GM12875 (cell line): ENCODE results near the gene UBXN11.
A peak's percentile ranks its signal among the peaks of the same experiment; 100 is the strongest.
"Not testable (repeated sequence)": the region's sequence is repeated elsewhere in the genome, so short reads cannot be mapped to it uniquely, and the experiment has no call there.

Source experiments
- H3K4me3 ChIP-seq: one replicate; pipeline ENCODE4 v1.5.1; 2011; ENCODE audit warnings: low read depth, low read length, control low read depth
- TF ChIP-seq, protein P1 (sequence below): IDR thresholded peaks from 2 replicates; pipeline ENCODE4 v1.5.1; 2011; ENCODE audit warnings: low read depth, mild to moderate bottlenecking, control low read depth, inconsistent platforms, low read length, moderate library complexity, borderline replicate concordance; ENCODE audit not compliant: insufficient read depth

UBXN11 gene

DNA sequence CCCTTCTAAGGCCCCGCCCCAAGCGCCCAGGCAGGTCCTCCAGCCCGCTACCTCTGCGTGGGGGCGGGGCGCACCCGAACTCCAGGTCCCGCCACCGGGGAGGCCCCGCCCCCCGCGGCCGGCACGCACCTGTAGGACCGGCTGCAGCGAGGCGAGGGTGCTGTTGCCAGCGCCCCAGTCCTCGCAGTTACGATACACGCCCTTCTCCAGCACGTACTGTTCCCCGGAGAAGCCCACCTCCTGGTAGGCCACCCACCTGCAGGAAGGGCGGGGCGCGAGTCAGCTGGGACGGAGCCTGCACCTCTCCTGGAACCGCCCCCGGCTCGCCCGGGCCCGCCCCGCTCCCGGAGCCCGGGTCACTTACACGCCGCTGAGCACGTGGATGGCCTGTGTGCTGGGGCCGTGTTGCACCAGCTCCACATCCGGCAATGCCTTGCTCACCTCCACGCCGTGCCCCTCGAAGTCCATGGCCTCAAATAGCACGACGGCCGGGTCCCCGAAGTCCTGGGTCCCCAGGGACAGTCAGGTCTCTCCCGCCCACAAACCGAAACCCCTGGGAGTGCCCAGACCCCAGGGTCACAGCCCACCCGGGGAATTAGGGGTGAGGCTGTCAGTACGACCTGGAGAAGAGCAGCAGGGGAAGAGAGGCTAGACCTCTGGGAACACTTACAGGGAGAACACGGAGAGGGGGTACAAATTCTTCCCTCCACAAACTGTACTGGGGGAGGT, 30.2 kb upstream of the UBXN11 start:
- TF ChIP-seq, protein P1, sequence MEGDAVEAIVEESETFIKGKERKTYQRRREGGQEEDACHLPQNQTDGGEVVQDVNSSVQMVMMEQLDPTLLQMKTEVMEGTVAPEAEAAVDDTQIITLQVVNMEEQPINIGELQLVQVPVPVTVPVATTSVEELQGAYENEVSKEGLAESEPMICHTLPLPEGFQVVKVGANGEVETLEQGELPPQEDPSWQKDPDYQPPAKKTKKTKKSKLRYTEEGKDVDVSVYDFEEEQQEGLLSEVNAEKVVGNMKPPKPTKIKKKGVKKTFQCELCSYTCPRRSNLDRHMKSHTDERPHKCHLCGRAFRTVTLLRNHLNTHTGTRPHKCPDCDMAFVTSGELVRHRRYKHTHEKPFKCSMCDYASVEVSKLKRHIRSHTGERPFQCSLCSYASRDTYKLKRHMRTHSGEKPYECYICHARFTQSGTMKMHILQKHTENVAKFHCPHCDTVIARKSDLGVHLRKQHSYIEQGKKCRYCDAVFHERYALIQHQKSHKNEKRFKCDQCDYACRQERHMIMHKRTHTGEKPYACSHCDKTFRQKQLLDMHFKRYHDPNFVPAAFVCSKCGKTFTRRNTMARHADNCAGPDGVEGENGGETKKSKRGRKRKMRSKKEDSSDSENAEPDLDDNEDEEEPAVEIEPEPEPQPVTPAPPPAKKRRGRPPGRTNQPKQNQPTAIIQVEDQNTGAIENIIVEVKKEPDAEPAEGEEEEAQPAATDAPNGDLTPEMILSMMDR: no peak
- peak overlapping the region; percentile 48 for H3K4me3 ChIP-seq

DNA sequence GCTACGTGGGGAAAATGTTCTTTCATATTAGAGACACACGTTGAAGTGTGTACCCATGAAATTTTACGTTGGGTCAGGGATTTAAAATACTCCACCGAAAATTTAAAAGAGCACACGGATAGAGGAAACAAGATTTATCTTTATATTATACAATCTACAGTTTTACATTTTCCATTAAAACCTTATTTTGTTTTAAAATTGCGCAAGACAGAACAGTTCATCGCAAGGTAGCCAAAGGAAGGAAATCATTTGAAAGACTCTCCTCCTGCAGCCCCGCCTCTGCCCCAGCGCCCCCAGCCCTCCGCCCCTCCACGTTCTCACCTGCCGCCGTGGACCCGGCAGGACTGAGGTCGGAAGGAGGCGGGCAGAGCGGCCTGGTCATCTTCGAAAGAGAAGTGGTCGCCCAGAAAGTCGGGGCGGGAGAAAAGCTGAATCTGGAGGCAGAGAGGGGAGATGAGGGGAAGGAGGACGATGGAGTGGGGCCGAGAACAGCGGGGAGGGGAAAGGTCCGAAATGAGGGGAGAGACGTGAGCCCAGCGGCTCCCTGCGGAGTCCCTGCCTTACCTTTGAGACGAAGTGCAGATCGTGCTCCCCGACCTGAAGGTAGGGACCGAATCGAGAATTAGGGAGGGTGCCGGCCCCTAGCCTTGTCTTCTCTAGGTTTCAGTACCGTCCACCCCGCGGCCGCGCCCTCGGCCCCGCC, 29.5 kb upstream of the UBXN11 start:
- TF ChIP-seq, protein P1: no peak
- H3K4me3 ChIP-seq: peak overlapping the region; percentile 48

DNA sequence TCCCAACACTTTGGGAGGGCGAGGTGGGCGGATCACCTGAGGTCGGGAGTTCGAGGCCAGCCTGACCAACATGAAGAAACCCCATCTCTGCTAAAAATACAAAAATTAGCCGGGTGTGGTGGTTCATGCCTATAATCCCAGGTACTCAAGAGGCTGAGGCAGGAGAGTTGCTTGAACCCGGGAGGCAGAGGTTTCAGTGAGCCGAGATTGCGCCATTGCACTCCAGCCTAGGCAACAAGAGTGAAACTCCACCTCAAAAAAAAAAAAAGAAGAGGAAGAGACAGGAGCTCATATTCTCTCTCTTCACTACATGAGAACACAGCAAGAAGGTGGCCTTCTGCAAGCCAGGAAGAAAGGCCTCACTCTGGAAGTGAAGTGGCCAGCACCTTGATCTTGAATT, 26.9 kb upstream of the UBXN11 start:
- not testable (repeated sequence) for H3K4me3 ChIP-seq

DNA sequence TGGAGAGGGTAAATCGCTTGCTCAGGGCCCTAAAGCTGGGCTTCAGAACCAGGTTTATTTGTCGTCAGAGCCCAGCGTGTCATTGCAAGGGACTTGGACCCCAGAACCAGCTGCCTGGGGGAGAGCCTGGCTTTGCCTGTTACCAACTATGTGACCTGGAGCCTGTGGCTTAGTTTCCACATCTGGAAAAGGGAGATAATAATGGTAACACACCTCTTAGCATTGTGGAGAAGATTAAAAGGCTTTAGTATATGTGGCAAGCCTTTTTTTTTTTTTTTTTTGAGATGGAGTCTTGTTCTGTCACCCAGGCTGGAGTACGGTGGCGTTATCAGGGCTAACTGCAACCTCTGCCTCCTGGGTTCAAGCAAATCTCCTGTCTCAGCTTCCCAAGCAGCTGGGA, 23.8 kb upstream of the UBXN11 start:
- TF ChIP-seq, protein P1: no peak
- no peak overlapping the region for H3K4me3 ChIP-seq

DNA sequence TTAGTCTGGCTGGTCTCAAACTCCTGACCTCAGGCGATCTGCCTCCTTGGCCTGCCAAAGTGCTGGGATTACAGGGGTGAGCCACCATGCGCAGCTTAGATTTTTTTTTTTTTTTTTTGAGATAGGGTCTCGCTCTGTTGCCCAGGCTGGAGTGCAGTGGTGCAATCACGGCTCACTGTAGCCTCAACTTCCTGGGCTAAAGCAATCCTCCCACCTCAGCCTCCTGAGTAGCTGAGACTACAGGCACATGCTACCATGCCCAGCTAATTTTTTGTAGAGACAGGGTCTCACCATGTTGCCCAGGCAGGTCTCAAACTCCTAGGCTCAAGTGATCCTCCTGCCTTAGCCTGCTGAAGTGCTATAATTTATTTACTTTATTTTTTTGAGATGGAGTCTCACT, 22.9 kb upstream of the UBXN11 start:
- H3K4me3 ChIP-seq: not testable (repeated sequence)

DNA sequence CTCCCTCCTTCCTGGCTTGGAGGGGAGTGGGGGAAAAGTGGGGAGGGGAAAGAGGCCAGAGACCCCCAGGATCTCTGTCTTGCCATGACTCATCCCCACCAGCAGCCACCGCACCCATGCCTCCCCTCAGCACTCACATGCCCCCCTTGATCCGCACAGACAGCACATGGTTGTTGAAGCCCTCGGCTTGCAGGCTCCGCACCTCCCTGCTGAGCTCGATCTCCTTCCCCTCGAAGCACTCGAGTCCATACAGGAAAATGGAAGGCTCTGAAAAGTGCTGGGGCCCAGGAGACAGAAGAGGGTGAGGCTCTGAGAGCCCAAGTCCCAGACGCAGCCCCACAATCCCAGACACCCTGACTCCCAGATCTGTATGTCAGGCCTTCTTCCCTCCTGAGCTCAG, 22.2 kb upstream of the UBXN11 start:
- H3K4me3 ChIP-seq: no peak overlapping the region
- TF ChIP-seq, protein P1: no peak

DNA sequence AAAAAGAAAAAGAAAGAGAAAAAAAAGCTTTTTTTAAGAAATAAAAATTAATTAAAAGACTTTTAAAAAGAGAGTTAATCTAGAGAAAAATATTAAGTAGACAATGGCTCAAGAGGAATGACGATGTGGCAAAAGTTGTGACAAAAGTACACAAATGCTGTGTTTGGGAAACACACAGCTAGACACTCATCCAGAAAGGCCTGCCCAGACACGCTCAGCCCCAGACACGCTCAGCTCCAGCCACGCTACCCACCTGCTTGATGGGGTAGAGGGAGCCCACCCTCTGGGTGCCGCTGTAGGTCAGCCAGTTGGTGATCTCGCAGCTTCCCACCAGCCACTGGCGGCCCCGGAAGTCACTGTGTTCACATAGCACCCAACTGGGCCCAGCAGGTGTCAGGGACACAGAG, 21.5 kb upstream of the UBXN11 start:
- H3K4me3 ChIP-seq: no peak overlapping the region
- TF ChIP-seq, protein P1: no peak

DNA sequence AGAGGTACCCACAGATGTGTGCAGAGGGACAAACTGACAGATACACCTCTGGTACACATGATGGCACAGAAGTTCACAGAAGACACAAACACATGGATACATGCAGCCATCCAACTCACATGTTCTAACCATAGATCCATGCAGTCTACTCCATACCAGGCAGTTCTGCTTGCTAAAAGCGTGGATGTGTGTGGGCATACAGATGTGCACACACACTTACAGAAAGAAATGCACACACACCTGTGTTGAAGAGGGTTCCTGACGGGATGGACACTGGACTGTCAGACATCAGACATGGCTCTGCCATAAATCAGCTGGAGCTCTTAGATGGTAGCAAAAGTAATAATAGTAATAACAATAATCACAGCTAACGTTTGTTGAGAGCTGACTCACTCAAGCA, 18.1 kb upstream of the UBXN11 start:
- TF ChIP-seq, protein P1: no peak
- no peak overlapping the region for H3K4me3 ChIP-seq
